Hepatic stellate cell (primary cell): Measurements from ENCODE around the gene UGT1A9.

ENCODE experiments used
- DNase-seq: peaks from one replicate; pipeline ENCODE4 v3.0.0; 2011; ENCODE audit warnings: low spot score

The UGT1A9 gene

GRCh38 chr2:233758849-233759248, 87.2 kb downstream of the UGT1A9 start:
- DNase-seq: no peak

- DNase-seq: no peak
Measured at GRCh38 chr2:233760043-233760442, 88.3 kb downstream of the UGT1A9 start, which contains the start of gene UGT1A1. UGT1A1 (plus strand) TSS chr2:233760270; CDS start chr2:233760288, 18 bp downstream.

GRCh38 chr2:233761040-233761769, 89.5 kb downstream of the UGT1A9 start:
- DNase-seq: no peak

DNA sequence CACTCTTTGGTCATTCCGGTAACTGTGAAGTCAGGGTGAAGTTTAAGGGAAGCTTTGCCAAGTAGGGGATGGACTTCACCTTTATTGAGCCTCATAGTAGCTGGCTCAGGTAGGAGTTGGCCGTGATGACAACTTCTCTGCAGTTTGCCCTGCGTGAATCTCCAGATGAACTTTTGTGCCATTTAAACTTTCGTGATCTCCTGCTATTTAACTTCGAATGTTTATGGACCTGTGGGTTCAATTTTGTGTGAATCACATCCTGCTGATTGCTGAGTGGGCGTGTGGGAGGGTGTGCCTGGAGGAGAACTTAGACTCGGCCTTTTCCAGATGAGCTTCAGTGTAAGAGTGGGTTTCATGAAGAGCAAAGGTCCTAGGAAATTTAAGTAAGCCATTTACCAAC, 92.6 kb downstream of the UGT1A9 start:
- peak; percentile 35 for DNase-seq

DNA sequence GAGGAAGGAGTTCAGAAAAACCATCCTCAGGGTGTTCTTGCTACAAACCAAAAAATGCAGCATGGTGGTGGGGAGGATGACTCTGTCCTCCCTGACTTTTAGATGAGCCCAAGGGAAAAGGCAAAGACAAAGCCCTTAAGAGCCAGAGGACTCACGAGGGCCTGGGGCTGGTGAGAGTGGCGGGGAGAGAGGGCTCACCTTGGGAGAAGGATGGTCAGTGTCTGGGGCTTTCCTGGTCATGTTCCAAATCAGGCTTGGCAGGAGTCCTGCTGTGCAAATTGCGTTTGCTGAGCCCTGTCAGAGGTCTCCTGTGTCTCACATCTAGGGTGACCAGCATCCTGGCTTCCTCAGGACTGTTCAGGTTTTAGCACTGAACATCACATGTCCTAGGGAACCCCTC, 93.1 kb downstream of the UGT1A9 start:
- DNase-seq: no peak

GRCh38 chr2:233766416-233766815, 94.7 kb downstream of the UGT1A9 start:
- no peak for DNase-seq

GRCh38 chr2:233768076-233768475, 96.4 kb downstream of the UGT1A9 start:
- no peak for DNase-seq

DNA sequence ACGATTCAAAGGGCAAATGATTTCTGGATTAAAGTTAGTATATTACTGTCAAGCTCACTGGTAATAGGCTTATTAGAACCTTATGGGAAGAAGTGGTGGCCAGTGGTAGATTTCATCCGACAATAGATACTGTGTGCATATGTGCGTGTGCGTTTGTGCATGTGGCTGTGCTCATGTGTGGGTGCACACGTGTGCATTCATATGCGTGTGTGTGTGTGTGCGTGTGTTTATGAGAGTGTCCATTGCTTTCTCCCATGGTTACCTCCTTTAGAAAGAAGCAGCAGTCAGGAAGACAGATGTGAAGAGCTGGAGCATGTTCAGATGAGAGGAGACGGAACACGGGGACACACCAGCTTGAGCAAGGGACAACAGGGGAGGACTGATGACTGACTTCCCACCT, 97.6 kb downstream of the UGT1A9 start:
- no peak for DNase-seq

GRCh38 chr2:233772153-233772552, 100.5 kb downstream of the UGT1A9 start:
- DNase-seq: no peak

DNA sequence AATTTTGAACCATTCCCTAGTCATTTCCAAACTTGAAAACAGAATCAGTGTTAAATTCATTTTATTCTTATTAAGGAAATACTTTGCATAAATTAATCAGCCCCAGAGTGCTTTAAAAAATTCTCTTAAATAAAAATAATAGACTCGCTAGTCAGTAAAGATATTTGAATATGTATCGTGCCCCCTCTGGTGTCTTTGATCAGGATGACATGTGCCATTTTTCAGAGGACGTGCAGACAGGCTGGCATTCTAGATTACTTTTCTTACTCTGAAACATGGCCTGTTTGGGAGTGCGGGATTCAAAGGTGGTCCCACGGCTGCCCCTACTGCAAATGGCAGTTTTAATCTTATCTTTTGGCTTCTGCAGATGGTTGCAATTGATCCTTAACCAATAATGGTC, 100.9 kb downstream of the UGT1A9 start:
- DNase-seq: no peak

DNA sequence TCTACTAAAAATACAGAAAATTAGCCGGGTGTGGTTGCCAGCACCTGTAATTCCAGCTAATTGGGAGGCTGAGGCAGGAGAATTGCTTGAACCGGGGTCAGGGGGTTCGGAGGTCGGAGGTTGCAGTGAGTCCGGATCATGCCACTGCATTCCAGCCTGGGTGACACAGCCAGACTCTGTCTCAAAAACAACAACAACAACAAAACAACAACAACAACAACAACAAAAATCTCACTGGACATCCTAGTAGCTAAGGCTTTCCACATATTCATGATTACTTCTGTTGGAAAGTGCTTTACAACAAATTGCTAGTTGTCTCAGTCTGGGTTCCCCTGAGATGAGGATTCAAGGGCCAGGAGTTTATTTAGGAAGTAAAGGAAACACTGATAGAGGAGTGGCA, 102.2 kb downstream of the UGT1A9 start:
- DNase-seq: no peak

GRCh38 chr2:233775414-233775813, 103.7 kb downstream of the UGT1A9 start:
- DNase-seq: no peak

- DNase-seq: no peak
Measured at GRCh38 chr2:233778030-233778429, 106.3 kb downstream of the UGT1A9 start, which contains the start of gene MROH2A. MROH2A (plus strand) TSS chr2:233778330; CDS start chr2:233779359, 1,029 bp downstream.

DNA sequence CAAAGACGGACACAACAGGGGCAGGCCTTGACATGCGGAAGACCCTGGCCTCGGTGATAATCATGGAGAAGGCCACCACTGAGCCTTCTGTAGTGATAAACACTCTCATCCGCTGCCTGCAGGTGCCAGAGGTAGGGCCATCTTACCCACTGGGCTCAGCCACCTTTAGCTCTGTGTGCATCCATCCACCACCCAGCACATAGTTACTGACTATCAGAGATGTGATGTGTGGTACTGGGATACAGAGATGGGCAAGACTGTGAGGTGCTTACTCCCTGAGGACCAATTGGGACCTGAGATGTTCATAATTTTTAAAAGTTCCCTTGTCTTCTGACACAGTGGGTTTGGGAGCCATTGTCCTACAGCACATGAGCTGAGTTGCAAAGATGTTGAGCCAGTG, 108.0 kb downstream of the UGT1A9 start:
- no peak for DNase-seq

- DNase-seq: no peak
Measured at GRCh38 chr2:233780771-233781170, 109.1 kb downstream of the UGT1A9 start.

DNA sequence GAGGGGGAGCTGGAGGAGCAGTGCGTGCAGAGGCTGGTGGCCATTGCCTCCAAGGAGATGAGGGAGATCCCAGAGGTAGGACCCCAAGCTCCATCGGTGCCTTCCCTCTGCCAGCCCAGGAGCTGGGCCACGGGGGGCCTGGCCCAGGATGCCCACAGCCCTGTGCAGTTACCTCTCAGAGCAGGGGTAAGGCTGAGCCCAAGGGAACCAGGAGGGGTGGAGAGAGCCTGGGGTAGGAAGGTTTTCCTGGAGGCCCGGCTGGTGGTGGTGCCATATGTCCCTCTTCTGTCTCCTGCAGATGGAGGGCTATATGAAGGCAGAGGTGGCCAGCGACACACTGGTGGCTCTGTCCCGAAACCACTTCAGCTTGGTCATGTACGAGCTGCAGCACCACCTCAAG, 117.9 kb downstream of the UGT1A9 start:
- no peak for DNase-seq

GRCh38 chr2:233791151-233791882, 119.6 kb downstream of the UGT1A9 start:
- DNase-seq: no peak

GRCh38 chr2:233791883-233792329, 120.2 kb downstream of the UGT1A9 start:
- DNase-seq: no peak

DNA sequence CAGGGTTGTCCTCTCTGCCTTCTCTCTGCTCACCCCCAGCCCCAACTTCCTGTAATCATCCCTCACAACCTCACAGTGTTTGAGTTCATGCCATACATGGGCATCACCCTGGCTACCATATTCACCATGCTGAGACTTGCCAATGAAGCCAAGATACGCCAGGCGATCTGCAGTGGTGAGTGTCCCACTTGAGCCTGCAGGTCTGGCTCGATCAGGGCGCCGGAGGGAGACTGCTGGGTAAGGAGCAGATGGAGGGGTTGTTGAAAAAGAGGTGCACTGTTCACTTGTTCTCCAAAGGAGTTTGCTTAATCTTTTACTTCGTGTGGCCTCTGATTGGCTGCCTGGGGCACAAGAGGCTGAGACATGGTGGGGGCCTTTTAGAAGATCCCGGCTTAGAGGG, 121.0 kb downstream of the UGT1A9 start:
- no peak for DNase-seq

GRCh38 chr2:233793465-233794127, 121.9 kb downstream of the UGT1A9 start:
- DNase-seq: no peak

GRCh38 chr2:233794128-233794658, 122.5 kb downstream of the UGT1A9 start:
- DNase-seq: no peak

- DNase-seq: no peak
Measured at GRCh38 chr2:233795735-233796171, 124.1 kb downstream of the UGT1A9 start.
